H1 (cell line): Measurements from ENCODE around the gene COQ10B. TPM values are rescaled to one million over a fixed set of nuclear protein-coding genes. Genes with fewer than 3 reads are reported as not detected.

Source experiments
- EP300 ChIP-seq, 2 experiments: IDR thresholded peaks; 1 replicate in 1 of 2; 2 replicates in 1 of 2; pipeline ENCODE4 v1.6.1; 2011 to 2012; ENCODE audit warnings: low read depth in 2 of 2, low read length in 2 of 2, mild to moderate bottlenecking in 2 of 2, borderline replicate concordance in 1 of 2, inconsistent platforms in 1 of 2, moderate library complexity in 1 of 2
- SIRT6 ChIP-seq: IDR thresholded peaks from one replicate; pipeline ENCODE4 v1.7.1; 2012; ENCODE audit warnings: low read length, inconsistent platforms
- polyA plus RNA-seq, 7 experiments: library from polyadenylated mRNA; depleted of rRNA in 3 of 7; stranded (reverse) in 5 of 7; unstranded in 2 of 7; fragments of >200 nt in 5 of 7; fragments of 200-250 nt in 2 of 7; gene quantifications; 1 replicate in 5 of 7; 2 replicates in 1 of 7; 4 replicates in 1 of 7; pipeline versions ENCODE4 v1.2.1 to v1.2.3, GENCODE V29; 2011 to 2013; ENCODE audit warnings: missing spikeins in 2 of 7, mixed read lengths in 2 of 7
- total RNA-seq: library from RNA; stranded (reverse); fragmentation: NEBNext Ultra II Directional; extraction: Animal tissue kit (Norgen Biotek cat#: 25700); gene quantifications from 2 replicates; pipeline ENCODE4 v1.2.1, GENCODE V29; 2021
- TF ChIP-seq, protein P1 (sequence below): fragments of 300-600 bp; sonication (generic); IDR thresholded peaks from 2 replicates; pipeline ENCODE4 v1.7.1; 2012; ENCODE audit warnings: low read length, moderate library complexity, mild to moderate bottlenecking, inconsistent platforms; ENCODE audit not compliant: insufficient replicate concordance

Gene COQ10B
- total and polyA plus RNA-seq, 2 of the 8 experiments (the other 6 are each of a cell fraction or from before 2014, with no cell fraction given): 1.9 to 17.3 TPM

DNA sequence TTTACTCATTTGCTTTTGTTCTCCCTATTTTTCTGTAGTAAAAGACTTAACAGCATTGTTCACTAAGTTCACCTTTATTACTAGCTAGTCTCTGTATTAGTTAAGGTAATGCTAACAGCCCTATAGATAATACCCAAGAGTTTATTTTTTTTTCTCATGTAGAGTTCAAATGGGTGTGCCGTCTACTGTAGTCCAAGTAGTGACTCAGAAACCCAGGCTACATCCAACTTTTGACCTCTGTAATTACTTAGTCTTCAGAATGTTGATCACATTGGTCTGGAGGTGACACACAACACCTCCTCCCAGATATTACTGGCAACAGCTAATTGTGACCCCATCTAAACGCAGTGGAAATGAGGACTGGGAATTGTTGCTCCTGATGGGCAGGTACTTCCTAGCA lies 7.7 kb downstream of the COQ10B start (continued):
- TF ChIP-seq, protein P1, sequence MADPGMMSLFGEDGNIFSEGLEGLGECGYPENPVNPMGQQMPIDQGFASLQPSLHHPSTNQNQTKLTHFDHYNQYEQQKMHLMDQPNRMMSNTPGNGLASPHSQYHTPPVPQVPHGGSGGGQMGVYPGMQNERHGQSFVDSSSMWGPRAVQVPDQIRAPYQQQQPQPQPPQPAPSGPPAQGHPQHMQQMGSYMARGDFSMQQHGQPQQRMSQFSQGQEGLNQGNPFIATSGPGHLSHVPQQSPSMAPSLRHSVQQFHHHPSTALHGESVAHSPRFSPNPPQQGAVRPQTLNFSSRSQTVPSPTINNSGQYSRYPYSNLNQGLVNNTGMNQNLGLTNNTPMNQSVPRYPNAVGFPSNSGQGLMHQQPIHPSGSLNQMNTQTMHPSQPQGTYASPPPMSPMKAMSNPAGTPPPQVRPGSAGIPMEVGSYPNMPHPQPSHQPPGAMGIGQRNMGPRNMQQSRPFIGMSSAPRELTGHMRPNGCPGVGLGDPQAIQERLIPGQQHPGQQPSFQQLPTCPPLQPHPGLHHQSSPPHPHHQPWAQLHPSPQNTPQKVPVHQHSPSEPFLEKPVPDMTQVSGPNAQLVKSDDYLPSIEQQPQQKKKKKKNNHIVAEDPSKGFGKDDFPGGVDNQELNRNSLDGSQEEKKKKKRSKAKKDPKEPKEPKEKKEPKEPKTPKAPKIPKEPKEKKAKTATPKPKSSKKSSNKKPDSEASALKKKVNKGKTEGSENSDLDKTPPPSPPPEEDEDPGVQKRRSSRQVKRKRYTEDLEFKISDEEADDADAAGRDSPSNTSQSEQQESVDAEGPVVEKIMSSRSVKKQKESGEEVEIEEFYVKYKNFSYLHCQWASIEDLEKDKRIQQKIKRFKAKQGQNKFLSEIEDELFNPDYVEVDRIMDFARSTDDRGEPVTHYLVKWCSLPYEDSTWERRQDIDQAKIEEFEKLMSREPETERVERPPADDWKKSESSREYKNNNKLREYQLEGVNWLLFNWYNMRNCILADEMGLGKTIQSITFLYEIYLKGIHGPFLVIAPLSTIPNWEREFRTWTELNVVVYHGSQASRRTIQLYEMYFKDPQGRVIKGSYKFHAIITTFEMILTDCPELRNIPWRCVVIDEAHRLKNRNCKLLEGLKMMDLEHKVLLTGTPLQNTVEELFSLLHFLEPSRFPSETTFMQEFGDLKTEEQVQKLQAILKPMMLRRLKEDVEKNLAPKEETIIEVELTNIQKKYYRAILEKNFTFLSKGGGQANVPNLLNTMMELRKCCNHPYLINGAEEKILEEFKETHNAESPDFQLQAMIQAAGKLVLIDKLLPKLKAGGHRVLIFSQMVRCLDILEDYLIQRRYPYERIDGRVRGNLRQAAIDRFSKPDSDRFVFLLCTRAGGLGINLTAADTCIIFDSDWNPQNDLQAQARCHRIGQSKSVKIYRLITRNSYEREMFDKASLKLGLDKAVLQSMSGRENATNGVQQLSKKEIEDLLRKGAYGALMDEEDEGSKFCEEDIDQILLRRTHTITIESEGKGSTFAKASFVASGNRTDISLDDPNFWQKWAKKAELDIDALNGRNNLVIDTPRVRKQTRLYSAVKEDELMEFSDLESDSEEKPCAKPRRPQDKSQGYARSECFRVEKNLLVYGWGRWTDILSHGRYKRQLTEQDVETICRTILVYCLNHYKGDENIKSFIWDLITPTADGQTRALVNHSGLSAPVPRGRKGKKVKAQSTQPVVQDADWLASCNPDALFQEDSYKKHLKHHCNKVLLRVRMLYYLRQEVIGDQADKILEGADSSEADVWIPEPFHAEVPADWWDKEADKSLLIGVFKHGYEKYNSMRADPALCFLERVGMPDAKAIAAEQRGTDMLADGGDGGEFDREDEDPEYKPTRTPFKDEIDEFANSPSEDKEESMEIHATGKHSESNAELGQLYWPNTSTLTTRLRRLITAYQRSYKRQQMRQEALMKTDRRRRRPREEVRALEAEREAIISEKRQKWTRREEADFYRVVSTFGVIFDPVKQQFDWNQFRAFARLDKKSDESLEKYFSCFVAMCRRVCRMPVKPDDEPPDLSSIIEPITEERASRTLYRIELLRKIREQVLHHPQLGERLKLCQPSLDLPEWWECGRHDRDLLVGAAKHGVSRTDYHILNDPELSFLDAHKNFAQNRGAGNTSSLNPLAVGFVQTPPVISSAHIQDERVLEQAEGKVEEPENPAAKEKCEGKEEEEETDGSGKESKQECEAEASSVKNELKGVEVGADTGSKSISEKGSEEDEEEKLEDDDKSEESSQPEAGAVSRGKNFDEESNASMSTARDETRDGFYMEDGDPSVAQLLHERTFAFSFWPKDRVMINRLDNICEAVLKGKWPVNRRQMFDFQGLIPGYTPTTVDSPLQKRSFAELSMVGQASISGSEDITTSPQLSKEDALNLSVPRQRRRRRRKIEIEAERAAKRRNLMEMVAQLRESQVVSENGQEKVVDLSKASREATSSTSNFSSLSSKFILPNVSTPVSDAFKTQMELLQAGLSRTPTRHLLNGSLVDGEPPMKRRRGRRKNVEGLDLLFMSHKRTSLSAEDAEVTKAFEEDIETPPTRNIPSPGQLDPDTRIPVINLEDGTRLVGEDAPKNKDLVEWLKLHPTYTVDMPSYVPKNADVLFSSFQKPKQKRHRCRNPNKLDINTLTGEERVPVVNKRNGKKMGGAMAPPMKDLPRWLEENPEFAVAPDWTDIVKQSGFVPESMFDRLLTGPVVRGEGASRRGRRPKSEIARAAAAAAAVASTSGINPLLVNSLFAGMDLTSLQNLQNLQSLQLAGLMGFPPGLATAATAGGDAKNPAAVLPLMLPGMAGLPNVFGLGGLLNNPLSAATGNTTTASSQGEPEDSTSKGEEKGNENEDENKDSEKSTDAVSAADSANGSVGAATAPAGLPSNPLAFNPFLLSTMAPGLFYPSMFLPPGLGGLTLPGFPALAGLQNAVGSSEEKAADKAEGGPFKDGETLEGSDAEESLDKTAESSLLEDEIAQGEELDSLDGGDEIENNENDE: no peak
- TF ChIP-seq EP300 (IDR thresholded peaks at IDR 0.05; ENCODE audit: borderline replicate concordance in 1 of 2, low read depth in 2 of 2, low read length in 2 of 2) (no peak), SIRT6 (no peak)
- TF ChIP-seq, all 59 proteins: peak for 0
